ENCODE data around the gene APOBEC3F. TPM values are rescaled to one million over a fixed set of nuclear protein-coding genes. Genes with fewer than 3 reads are reported as not detected.

The APOBEC3F gene
- total and polyA plus RNA-seq, 2 of the 13 experiments (the other 11 are each of a cell fraction or from before 2014, with no cell fraction given) = 2.9 to 3.7 TPM

DNA sequence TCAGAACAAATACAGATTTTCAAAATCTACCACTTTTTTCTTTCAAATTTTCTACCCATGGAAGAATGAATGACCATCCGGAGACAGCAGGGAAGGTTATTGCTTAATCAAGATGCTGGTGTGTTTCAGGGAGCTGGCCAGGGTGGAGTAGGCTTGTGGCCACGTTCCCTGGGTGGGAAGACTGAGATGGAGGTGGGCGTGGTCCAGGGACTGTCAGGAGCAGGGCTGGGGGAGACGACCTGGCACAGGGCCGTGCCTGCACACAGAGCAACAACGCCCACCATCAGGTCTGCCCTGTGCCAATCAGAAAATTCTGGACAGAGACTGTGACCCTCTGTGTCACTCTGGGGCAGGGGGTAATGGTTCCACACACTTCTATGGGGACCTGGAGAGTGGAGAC lies 49.3 kb downstream of the APOBEC3F start:
- intact Hi-C loops (cut with micrococcal nuclease; ENCODE audit: unreplicated experiment) = no loop called here

DNA sequence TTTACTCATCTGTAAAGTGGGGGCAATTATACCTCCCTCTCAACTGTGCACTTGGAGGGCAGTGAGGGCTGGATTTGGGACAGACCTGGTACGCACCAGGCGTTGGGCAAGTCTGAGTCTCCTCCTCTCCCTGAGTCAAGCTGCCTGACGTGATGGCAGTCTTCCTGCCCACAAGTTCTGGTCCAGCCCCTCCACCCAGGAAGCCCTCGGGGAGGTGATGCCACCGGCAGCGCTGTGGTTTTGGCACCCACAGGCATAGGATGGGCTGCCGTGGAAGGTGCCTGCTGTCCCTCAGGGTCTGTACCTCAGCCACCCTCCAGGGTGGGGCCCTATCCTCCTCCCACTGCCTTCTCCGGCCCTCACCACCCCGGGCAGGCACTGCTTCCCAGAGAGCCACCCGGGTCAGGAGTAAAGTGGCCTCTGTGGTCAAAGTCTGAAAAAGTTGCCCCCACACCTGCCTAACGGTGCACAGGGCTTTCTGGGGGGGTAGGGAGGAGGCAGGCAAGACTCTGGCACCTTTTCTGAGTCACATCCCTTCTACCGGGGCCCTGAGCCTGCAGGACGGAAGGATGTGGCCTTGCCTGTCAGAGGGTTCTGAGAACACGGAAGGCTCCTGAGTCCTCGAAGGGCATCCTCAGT lies 49.9 kb downstream of the APOBEC3F start:
- Histone ChIP-seq H3K36me3 (replicated peaks in 1 of 2; ENCODE audit: control insufficient read depth in 1 of 2, insufficient read depth in 2 of 2, low read length in 2 of 2) (no peaks in the 10 kb centered on the region), H3K9ac (ENCODE audit: insufficient read depth, low read depth, low read length) (no peak overlapping the region), H3K79me2 (ENCODE audit: insufficient read depth, low read length) (no peaks in the 10 kb centered on the region), H3K4me2 (ENCODE audit: low read depth, low read length) (no peak overlapping the region), H3K4me1 (ENCODE audit: insufficient read depth, low read length) (no peaks in the 10 kb centered on the region), H3K27me3 (ENCODE audit: control insufficient read depth in 1 of 2, insufficient read depth in 2 of 2, low read length in 2 of 2) (peaks cover 12 to 57% of the 10 kb centered on the region in 2 experiments; a peak in 4 of 5 replicates), H3K27ac (ENCODE audit: extremely low read length, insufficient read depth, low read length) (no peak overlapping the region), H3K4me3 (replicated peaks in 1 of 3; ENCODE audit: insufficient read depth in 1 of 3, low read depth in 2 of 3, low read length in 3 of 3) (no peak overlapping the region), H3K9me3 (ENCODE audit: low read length) (no peaks in the 10 kb centered on the region), H2AFZ (ENCODE audit: low read length) (no peak overlapping the region), H4K20me1 (ENCODE audit: insufficient read depth, low read length) (no peaks in the 10 kb centered on the region)
- FAIRE-seq = no peak
- ChIA-PET POLR2A (no interaction called here), CTCF (ENCODE audit: low intra/inter-chr PET ratio, low total read pairs) (no interaction called here)
- TF ChIP-seq NAIF1 (CRISPR knock-in tag; IDR thresholded peaks at IDR 0.05; ENCODE audit: borderline replicate concordance) (no peak), DPF2 (CRISPR knock-in tag; IDR thresholded peaks at IDR 0.05; ENCODE audit: borderline replicate concordance, low read depth) (no peak), ZIK1 (CRISPR knock-in tag; IDR thresholded peaks at IDR 0.05; ENCODE audit: borderline replicate concordance, low read depth) (no peak), IKZF4 (CRISPR knock-in tag; IDR thresholded peaks at IDR 0.05; ENCODE audit: borderline replicate concordance, low read depth, not compliant biosample characterization) (no peak), SMARCC2 (IDR thresholded peaks at IDR 0.05) (no peak), AKAP8 (CRISPR knock-in tag; IDR thresholded peaks at IDR 0.05) (no peak)
- TF ChIP-seq, protein P1, sequence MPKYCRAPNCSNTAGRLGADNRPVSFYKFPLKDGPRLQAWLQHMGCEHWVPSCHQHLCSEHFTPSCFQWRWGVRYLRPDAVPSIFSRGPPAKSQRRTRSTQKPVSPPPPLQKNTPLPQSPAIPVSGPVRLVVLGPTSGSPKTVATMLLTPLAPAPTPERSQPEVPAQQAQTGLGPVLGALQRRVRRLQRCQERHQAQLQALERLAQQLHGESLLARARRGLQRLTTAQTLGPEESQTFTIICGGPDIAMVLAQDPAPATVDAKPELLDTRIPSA (CRISPR knock-in tag; IDR thresholded peaks at IDR 0.05; ENCODE audit: borderline replicate concordance) = no peak
- TF ChIP-seq, protein P2, sequence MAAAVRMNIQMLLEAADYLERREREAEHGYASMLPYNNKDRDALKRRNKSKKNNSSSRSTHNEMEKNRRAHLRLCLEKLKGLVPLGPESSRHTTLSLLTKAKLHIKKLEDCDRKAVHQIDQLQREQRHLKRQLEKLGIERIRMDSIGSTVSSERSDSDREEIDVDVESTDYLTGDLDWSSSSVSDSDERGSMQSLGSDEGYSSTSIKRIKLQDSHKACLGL (CRISPR knock-in tag; IDR thresholded peaks at IDR 0.05) = no peak
- no peak for DNase-seq (ENCODE audit: low spot score)
- ATAC-seq = no peak
- in situ Hi-C loops (cut with HindIII; ENCODE audit: extremely low pct_ligation_motif_present, low pct_unique_long_range_greater_than_20kb) (no loop called here), intact Hi-C loops (cut with micrococcal nuclease; ENCODE audit: unreplicated experiment) (no loop called here)
- 26% methylated on average over 12 of the region's 15 CpGs for WGBS (ENCODE audit: low lambda C conversion rate)
- BruUV-seq (replicated peaks) = no TSS peak

More for the DNA sequence above, 49.3 kb downstream of the APOBEC3F start:
- H2AFZ ChIP-seq (ENCODE audit: low read length) = no peak overlapping the region
- H3K27ac ChIP-seq (ENCODE audit: extremely low read length, insufficient read depth, low read length) = no peak overlapping the region
- no peak overlapping the region for H3K4me2 ChIP-seq (ENCODE audit: low read depth, low read length)
- H3K79me2 ChIP-seq (ENCODE audit: insufficient read depth, low read length) = no peaks in the 10 kb centered on the region
- in situ Hi-C loops (cut with HindIII; ENCODE audit: extremely low pct_ligation_motif_present, low pct_unique_long_range_greater_than_20kb) = no loop called here
- H3K9me3 ChIP-seq (ENCODE audit: low read length) = no peaks in the 10 kb centered on the region
- H3K27me3 ChIP-seq (ENCODE audit: control insufficient read depth in 1 of 2, insufficient read depth in 2 of 2, low read length in 2 of 2) = peaks cover 12 to 51% of the 10 kb centered on the region in 2 experiments; a peak in 4 of 5 replicates
- 14% methylated on average over 2 of the region's 6 CpGs for WGBS (ENCODE audit: low lambda C conversion rate)
- FAIRE-seq = no peak
- no peaks in the 10 kb centered on the region for H4K20me1 ChIP-seq (ENCODE audit: insufficient read depth, low read length)
- no peak overlapping the region for H3K9ac ChIP-seq (ENCODE audit: insufficient read depth, low read depth, low read length)
- DNase-seq (ENCODE audit: low spot score) = no peak
- TF ChIP-seq ZNF335 (CRISPR knock-in tag; IDR thresholded peaks at IDR 0.05) (no peak), CEBPB (IDR thresholded peaks at IDR 0.05; ENCODE audit: borderline replicate concordance, low read depth, low read length) (peak; percentile 31; the same call in 1 of the 2 replicates)
- ATAC-seq = no peak
- no TSS peak for BruUV-seq (replicated peaks)
- H3K36me3 ChIP-seq (replicated peaks in 1 of 2; ENCODE audit: control insufficient read depth in 1 of 2, insufficient read depth in 2 of 2, low read length in 2 of 2) = no peaks in the 10 kb centered on the region
- no peaks in the 10 kb centered on the region for H3K4me1 ChIP-seq (ENCODE audit: insufficient read depth, low read length)
- no peak overlapping the region for H3K4me3 ChIP-seq (replicated peaks in 1 of 3; ENCODE audit: insufficient read depth in 1 of 3, low read depth in 2 of 3, low read length in 3 of 3)
- ChIA-PET CTCF (ENCODE audit: low intra/inter-chr PET ratio, low total read pairs) (no interaction called here), POLR2A (no interaction called here)
